ENCODE results near the gene OR2T3.
"Not testable (repeated sequence)": the region's sequence is repeated elsewhere in the genome, so short reads cannot be mapped to it uniquely, and the experiment has no call there.

Gene OR2T3

GRCh38 chr1:248475660-248476059, 2.5 kb downstream of the OR2T3 start:
- DNase-seq, result not testable (repeated sequence)

- not testable (repeated sequence) for DNase-seq
Observed at GRCh38 chr1:248481686-248482579, 8.8 kb downstream of the OR2T3 start.

- DNase-seq, result not testable (repeated sequence)
Observed at GRCh38 chr1:248488289-248488688, 15.1 kb downstream of the OR2T3 start, which contains the start of gene OR2T5. TSS of gene OR2T5 (plus strand) at chr1:248488589. CDS start at chr1:248488589, 0 bp downstream.

- not testable (repeated sequence) for DNase-seq
Observed at GRCh38 chr1:248496661-248497060, 23.5 kb downstream of the OR2T3 start.

GRCh38 chr1:248500305-248501035, 27.3 kb downstream of the OR2T3 start:
- DNase-seq, result not testable (repeated sequence)

GRCh38 chr1:248507773-248508172, 34.6 kb downstream of the OR2T3 start, which contains the start of gene OR2G6:
TSS of gene OR2G6 (plus strand) at chr1:248508073. CDS start at chr1:248521647, 13,574 bp downstream.
- not testable (repeated sequence) for DNase-seq

GRCh38 chr1:248510217-248510616, 37.1 kb downstream of the OR2T3 start:
- DNase-seq, result not testable (repeated sequence)

- no peak for DNase-seq
Observed at GRCh38 chr1:248521856-248522255, 48.7 kb downstream of the OR2T3 start.
